DMS79 (cell line): Measurements from ENCODE around the gene OAS1.
A peak's percentile ranks its signal among the peaks of the same experiment; 100 is the strongest.
"Not testable (repeated sequence)": the region's sequence is repeated elsewhere in the genome, so short reads cannot be mapped to it uniquely, and the experiment has no call there.

Experiments used
- DNase-seq: peaks from one replicate; lab custom pipeline; 2025; lab: John Stamatoyannopoulos, UW

Gene OAS1

DNA sequence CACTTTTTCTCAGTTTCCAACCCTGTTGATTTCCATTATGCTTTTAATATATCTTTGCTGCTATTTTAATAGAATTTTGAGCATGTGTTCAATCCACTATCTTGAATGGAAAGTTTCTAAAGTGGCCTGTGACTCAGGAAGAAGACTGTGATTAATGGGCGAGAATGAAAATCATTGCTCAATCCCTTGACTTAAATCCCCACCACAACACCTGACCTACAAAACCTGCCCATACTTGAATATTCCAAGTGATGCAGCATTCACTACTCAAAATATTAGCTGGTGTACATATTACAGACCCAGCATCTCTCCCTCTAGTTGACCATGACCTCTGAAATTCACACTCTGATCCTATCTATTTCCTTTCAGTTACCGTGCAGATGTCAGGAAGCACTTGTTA, 30.2 kb downstream of the OAS1 start:
- DNase-seq, result no peak

DNA sequence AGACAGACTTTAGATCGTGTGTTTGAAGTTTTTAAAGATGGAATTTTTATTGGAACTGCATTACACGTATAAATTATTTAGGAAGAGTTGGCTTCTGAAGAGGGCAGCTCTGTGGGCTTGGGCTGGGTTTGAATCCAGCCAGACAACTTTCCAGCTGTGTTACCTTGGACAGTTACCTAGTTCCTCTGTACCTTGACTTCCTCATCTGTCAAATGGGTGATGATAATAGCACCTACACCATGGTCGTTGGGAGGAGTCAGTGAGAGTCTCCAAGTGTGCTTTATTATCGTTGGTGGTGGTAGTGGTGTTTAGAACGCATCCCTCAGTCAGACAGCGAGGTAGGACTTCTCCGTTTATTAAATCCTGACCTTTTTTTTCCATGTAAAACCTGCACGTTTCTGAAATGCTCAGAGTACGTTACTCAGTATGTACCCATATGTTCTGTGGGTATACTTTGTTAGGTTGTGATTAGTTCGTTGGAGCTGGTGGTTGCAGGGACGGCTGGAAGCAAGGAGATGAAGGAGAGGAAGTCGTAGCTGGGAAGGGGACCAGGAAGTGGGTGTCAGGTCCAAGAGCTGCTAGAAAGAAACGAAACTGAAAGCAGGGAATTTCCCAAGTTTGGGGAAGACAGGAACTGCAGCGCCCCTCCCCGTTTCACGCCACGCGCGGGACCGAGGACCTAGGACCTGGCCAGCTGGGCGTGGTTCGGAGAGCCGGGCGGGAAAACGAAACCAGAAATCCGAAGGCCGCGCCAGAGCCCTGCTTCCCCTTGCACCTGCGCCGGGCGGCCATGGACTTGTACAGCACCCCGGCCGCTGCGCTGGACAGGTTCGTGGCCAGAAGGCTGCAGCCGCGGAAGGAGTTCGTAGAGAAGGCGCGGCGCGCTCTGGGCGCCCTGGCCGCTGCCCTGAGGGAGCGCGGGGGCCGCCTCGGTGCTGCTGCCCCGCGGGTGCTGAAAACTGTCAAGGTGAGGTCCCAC, 31.3 kb downstream of the OAS1 start, which contains the start of gene OAS3:
Gene OAS3 (plus strand): TSS at position 734 of the 979 bp plus-strand sequence. CDS start 57 bp downstream, at position 791.
- peak; percentile 44 for DNase-seq

DNA sequence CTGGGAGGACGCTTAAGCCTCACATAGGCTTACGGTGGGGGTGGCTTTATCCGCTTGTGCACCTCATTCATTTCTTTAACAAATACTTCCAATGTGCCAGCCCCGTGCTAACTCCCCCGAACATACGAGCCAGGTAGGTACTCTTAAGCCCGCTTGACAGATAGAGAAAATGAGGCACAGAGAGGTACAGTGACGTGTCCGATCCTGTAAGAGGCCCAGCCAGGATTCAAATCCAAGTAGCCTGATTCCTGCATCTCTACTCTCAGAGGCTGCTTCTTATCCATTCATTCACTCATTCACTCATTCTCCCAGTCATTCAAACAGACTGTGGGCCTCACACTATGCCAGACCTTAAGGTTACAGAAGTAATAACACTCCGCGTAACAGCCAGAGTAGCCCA, 32.0 kb downstream of the OAS1 start:
- no peak for DNase-seq

DNA sequence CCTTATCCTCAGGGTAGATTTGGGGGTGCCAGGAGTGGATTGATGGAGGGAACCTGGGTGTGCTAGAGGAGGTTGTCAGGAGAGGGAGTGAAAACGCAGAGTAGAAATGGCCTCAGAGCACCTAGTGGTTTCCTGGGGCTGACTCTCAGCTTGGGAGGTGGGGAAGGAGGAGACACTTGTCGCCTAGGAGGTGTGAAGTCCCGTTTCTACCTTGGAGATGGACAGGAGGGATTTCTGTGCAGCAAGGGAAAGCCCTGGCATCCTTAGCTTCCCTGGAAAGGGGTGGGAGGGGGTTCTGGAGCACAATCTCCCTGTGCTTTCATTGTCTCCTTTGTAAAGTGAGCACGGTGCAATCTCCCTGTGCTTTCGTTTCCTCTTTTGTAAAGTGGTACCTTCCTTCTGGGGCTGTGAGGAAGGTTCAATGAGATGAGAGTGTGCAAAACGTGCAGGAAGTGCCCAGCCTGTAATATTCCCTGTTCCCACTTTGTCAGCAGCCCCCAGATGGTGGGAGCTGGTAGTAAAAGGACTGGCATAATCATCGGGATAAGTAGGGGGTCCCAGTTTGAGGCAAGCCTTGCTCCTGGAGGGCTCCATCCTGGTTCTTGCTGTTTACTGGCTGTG, 33.1 kb downstream of the OAS1 start:
- no peak for DNase-seq

DNA sequence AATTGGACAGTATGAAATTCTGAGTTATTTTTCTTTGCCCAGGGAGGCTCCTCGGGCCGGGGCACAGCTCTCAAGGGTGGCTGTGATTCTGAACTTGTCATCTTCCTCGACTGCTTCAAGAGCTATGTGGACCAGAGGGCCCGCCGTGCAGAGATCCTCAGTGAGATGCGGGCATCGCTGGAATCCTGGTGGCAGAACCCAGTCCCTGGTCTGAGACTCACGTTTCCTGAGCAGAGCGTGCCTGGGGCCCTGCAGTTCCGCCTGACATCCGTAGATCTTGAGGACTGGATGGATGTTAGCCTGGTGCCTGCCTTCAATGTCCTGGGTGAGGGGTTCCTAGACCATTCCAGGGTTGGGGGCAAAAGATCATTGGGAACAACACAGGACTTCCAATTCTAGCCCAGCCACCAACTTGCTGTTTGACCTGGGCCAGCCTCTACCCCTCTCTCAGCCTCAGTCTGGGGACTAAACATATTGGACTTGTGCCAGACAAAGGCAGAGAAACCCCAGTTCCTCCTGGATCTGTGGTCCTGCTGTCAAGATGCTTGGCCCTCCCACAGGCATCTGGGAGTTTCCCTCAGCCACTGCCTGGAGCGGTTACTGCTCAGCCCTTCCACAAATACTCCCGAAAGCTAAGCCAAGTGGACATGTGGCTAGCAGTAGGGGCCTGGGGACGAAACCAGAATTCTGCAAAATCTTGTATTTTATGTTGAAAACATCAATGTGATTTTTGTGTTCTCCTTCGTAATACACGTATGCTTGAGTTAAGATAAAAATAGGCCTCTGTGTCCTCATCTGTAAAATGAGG, 35.0 kb downstream of the OAS1 start:
- DNase-seq, result no peak

DNA sequence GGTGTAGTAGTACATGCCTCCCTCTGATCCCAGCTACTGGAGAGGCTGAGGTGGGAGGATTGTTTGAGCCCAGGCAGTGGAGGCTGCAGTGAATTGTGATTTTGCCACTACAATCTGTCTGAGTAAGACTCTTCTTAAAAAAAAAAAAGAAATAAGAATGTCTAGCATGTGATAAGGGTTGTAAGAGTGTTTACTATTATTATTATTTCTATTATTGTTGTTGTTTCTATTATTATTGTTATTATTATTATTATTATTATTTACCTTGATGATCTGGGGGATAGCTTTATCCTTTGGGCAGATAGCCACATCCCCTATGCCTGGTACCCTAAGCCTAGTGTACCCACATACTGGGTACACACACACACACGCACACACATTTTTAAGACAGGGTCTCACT, 35.8 kb downstream of the OAS1 start:
- DNase-seq, result no peak

DNA sequence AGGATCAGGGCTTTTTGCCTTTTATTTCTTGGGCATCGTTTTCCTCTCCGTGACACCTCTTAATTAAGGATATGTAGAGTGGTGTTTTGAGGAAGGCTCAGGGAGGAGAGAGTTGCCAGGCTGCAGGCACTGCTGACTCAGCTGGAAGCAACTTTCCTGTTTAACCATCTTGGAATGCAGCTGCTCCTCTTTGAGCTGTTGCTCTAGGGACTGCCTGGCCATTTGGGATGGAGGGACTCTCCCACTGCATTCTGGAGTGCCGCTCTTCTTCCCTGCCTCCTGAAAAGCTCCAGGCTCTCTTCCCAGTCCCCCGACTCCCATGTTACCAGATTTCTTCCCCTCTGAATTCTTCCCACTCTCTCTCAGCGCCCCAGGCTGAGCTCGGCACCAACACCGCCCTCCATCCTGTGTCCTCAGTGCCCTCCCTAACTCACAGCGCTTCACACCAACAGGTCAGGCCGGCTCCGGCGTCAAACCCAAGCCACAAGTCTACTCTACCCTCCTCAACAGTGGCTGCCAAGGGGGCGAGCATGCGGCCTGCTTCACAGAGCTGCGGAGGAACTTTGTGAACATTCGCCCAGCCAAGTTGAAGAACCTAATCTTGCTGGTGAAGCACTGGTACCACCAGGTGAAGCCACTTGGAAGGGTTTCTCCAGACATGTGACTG, 37.4 kb downstream of the OAS1 start:
- DNase-seq, result no peak

DNA sequence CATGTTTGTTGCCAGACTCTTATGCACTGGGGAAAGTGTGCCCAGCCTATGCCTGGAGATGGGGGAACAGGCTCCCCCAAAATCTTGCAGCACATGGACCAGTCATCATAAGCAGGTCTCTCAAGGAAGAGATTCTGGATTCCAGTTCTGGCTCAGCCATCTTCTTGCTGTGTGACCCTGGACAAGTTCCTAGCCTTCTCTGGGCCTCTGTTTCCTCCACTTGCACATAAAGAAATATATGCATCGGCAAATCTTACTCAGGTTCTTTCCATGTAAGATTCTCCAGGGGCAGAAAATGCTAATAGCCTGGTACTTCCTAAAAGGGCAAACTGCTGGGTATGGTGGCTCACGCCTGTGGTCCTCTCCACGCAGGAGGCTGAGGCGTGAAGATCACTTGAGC, 38.8 kb downstream of the OAS1 start:
- no peak for DNase-seq

DNA sequence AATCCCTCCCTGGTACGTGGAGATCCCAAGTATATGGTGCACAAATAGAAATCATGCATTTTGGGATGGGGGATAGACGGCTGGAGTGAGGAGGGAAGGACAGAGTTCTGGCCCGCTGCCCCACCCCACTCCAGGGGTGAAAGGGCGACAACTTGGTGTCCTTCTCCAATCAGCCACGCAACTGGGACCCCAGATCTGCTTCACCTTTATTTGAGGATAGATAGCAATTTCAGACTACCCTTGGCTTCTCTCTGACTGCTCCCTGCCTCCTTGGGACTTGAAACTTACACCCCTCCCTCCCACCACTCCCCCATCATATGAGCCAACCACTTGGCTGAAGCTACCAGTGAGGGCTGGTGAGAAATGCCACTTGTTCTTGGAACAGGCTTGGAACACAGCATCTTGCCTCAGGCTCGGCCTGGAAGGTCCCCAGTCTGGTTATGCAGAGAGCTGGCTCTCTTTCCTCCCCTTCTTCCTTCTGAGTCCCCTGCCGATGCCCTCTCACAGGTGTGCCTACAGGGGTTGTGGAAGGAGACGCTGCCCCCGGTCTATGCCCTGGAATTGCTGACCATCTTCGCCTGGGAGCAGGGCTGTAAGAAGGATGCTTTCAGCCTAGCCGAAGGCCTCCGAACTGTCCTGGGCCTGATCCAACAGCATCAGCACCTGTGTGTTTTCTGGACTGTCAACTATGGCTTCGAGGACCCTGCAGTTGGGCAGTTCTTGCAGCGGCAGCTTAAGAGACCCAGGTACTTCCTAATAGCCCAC, 39.7 kb downstream of the OAS1 start:
- no peak for DNase-seq

DNA sequence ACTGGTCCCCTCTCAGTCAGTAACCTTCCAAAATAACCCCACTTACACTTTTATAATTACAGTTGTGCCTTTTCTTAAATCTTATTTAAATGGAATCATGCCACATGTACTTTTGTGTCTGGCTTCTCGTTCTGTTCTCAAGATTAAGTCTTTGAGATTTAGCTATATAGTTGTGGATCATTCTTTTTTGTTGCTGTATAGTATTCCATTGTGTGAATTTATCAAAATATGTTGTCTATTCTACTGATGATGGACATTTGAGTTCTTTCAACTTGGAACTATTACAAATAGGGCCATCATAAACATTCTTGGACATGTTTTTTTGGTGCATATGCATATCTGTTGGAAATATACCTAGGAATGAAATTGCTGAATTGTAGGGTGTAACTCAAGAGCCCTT, 40.6 kb downstream of the OAS1 start:
- DNase-seq, result no peak

DNA sequence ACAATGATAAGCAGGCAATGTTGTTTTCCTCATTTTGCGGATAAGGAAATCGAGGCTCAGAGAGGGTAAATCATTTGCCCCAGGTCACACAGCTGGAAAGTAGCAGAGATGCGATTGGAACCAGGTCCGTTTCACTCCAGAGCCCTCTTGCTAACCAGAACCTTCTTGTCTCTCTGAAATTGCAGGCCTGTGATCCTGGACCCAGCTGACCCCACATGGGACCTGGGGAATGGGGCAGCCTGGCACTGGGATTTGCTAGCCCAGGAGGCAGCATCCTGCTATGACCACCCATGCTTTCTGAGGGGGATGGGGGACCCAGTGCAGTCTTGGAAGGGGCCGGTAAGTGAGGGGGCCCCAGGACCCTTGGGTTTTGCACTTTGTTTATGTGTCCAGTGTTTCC, 41.0 kb downstream of the OAS1 start:
- DNase-seq, result no peak

DNA sequence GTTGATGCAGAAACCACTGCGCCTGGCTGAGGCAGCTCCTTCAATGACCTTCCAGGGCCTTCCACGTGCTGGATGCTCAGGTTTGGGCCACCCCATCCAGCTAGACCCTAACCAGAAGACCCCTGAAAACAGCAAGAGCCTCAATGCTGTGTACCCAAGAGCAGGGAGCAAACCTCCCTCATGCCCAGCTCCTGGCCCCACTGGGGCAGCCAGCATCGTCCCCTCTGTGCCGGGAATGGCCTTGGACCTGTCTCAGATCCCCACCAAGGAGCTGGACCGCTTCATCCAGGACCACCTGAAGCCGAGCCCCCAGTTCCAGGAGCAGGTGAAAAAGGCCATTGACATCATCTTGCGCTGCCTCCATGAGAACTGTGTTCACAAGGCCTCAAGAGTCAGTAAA, 42.0 kb downstream of the OAS1 start:
- no peak for DNase-seq

DNA sequence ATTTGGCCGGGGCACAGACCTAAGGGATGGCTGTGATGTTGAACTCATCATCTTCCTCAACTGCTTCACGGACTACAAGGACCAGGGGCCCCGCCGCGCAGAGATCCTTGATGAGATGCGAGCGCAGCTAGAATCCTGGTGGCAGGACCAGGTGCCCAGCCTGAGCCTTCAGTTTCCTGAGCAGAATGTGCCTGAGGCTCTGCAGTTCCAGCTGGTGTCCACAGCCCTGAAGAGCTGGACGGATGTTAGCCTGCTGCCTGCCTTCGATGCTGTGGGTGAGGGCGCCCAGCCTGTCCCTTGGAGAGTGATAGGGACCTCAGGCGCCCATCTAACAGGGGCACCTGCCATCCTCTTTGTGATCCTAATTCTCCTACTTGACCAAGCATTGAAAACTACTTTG, 43.9 kb downstream of the OAS1 start:
- DNase-seq, result no peak

DNA sequence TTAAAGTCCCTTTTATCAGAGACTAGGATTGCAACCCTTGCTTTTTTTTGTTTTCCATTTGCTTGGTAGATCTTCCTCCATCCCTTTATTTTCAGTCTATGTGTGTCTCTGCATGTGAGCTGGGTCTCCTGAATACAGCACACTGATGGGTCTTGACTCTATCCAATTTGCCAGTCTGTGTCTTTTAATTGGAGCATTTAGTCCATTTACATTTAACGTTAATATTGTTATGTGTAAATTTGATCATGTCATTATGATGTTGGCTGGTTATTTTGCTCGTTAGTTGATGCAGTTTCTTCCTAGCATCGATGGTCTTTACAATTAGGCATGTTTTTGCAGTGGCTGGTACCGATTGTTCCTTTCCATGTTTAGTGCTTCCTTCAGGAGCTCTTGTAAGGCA, 50.4 kb downstream of the OAS1 start:
- not testable (repeated sequence) for DNase-seq

DNA sequence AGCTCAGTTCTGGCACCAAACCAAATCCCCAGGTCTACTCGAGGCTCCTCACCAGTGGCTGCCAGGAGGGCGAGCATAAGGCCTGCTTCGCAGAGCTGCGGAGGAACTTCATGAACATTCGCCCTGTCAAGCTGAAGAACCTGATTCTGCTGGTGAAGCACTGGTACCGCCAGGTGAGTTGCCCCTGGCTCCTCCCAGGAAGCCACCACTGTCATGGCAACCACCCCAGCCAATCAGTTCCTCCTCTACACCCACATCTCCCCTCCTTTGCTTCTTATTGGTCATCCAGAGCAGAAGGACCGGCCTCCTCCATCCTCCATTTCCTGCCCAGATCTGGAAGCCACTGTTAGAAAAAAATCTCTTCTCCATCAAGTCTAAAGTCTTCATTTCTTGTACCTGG, 54.3 kb downstream of the OAS1 start:
- DNase-seq, result no peak

DNA sequence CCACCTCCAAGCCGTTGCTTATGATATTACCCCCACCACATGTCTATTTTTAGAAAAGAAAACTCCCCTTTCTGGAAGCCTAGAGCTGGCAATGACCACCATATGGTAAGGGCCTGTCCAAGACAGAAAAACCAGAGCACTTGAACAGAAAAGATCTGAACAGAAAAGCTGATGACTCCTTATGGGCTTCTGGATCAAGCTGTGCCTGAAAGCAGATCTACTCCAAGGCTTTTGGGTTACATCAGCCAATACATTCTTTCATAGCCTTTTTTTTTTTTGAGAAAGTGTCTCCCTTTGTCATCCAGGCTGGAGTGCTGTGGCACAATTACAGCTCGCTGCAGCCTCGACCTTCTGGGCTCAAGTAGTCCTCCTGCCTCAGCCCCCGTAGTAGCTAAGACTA, 54.8 kb downstream of the OAS1 start:
- no peak for DNase-seq

DNA sequence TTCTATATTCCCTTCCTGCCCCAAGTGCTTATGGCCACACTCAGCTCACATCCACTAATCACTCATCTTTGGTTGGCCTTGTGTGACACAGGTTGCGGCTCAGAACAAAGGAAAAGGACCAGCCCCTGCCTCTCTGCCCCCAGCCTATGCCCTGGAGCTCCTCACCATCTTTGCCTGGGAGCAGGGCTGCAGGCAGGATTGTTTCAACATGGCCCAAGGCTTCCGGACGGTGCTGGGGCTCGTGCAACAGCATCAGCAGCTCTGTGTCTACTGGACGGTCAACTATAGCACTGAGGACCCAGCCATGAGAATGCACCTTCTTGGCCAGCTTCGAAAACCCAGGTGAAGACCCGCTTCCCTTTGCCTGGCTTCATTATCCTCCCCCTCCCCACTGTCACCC, 55.8 kb downstream of the OAS1 start:
- no peak for DNase-seq

DNA sequence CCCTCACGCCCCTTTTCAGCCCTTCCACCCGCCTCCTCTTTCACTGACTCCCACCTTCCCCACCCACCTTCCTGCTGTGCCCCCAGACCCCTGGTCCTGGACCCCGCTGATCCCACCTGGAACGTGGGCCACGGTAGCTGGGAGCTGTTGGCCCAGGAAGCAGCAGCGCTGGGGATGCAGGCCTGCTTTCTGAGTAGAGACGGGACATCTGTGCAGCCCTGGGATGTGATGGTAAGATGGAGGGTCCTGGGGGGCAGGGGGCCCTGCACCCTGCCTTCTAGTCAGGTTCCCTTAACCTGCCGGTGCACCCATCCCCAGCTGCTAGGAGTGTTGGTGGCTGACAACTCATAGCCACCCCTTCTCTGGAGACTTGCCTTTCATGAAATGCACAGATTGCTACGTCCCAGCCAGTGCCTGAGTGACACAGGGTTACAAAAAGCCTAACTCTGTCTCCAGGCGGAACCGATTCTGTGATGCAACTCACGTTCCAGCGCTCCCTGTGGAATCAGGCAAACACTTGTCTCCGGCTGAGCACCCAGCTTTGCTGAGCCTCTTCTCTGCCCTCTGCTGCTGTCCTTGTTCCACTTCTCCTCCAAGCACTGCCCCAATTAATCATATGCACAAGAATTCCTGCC, 56.6 kb downstream of the OAS1 start:
- DNase-seq, result no peak

DNA sequence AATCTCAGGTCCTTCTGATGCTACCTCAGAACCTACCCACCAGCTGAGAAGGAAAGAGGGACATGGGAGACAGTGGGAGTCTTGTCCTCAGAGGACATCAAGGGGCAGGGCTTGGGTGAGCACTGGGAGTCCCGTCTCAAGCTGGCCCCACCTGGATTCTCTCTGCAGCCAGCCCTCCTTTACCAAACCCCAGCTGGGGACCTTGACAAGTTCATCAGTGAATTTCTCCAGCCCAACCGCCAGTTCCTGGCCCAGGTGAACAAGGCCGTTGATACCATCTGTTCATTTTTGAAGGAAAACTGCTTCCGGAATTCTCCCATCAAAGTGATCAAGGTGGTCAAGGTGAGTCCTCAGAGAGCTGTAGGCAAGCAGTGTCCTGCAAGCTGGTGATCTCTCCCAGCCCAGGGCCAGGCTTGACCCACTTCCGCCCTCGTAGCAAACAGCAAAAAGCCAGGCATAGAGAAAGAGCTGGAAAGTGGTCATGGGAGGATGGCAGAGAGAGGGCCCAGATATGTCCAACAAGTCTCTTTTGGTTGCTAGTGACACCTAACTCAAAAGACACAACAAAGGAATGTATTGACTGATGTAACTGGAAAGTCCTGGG, 57.4 kb downstream of the OAS1 start:
- no peak for DNase-seq

DNA sequence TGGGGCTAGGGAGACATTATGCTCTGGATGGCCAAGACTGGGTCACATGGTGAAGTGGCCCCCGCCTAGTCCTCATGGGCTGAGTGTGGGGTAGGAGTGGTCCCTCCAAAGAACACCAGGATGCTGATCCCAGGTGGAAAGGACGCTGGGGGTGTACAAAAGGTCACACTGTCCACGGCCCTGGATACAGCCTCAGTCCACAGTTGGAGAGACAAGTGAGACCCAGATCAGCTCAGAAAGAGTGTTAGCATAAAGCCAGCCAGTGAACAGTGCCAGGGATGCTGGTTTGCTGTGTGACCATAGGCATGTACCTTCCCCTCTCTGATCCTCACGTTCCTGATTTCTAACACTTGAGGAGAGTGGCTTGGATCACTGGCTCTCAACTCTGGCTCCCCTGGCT, 58.2 kb downstream of the OAS1 start:
- DNase-seq, result no peak
